Esophagus squamous epithelium (tissue), 4 donors: Measurements from ENCODE around the gene TTLL4.

Experiments
- POLR2A ChIP-seq, 4 donors: fragments of 450-650 bp; IDR thresholded peaks; one replicate each; pipeline ENCODE4 v1.6.1; 2017; ENCODE audit warnings: antibody characterized with exemption in 4 of 4, mild to moderate bottlenecking in 4 of 4, moderate library complexity in 3 of 4
- TF ChIP-seq, protein P1 (sequence below), 6 experiments: fragments of 450-650 bp in 4 of 6; fragments of 200-600 bp in 2 of 6; sonication (generic) in 2 of 6; IDR thresholded peaks; one replicate each; pipeline ENCODE4 v1.5.1; 2016 to 2019; ENCODE audit warnings: antibody characterized with exemption in 6 of 6, mild to moderate bottlenecking in 4 of 6, moderate library complexity in 4 of 6

DNA sequence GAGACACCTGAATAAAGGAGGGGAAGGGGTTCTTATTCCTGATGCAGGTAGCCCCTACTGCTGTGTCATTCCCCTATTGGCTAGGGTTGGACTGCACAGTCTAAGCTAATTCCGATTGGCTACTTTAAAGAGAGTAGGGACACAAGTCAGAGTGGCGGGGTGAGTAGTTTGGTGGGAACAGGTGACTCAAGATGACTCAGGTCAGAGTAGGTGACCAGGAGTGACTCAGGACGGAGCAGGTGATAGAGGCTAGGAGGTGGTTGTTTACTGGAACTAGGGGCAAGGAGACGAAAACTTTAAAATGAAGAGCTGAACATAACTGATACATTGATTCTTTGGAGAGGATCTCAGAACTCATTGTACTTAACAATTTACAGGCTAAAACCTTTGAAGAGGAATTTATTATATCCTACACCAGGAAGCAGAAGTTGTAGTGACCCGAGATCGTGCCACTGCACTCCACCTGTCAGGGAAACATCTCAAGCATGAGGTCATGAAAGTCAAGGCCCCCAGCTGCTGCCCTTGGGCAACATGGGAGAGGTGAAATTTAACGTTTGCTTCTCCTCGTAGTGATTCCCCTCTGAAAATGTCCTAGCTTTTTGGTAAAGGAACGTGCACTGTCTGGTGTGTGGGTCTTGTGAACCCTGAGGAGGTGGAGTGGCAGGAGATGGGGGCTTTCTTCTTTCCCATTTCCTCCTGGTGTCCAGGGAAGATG lies 66.8 kb downstream of the TTLL4 start:
- TF ChIP-seq POLR2A (IDR thresholded peaks at IDR 0.05): no peak
- TF ChIP-seq, protein P1, sequence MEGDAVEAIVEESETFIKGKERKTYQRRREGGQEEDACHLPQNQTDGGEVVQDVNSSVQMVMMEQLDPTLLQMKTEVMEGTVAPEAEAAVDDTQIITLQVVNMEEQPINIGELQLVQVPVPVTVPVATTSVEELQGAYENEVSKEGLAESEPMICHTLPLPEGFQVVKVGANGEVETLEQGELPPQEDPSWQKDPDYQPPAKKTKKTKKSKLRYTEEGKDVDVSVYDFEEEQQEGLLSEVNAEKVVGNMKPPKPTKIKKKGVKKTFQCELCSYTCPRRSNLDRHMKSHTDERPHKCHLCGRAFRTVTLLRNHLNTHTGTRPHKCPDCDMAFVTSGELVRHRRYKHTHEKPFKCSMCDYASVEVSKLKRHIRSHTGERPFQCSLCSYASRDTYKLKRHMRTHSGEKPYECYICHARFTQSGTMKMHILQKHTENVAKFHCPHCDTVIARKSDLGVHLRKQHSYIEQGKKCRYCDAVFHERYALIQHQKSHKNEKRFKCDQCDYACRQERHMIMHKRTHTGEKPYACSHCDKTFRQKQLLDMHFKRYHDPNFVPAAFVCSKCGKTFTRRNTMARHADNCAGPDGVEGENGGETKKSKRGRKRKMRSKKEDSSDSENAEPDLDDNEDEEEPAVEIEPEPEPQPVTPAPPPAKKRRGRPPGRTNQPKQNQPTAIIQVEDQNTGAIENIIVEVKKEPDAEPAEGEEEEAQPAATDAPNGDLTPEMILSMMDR (IDR thresholded peaks at IDR 0.05): no peak
